VCaP (cell line): ENCODE results near the gene MEIOB.
"Not testable (repeated sequence)": the region's sequence is repeated elsewhere in the genome, so short reads cannot be mapped to it uniquely, and the experiment has no call there.

Experiments used
- H3K27ac ChIP-seq: fragments of 450-650 bp; 2 replicates; pipeline ENCODE4 v1.5.1; 2017
- TF ChIP-seq, protein P1 (sequence below): fragments of 450-650 bp; conservative IDR thresholded peaks from 2 replicates; pipeline ENCODE4 v1.5.1; 2017; ENCODE audit warnings: mild to moderate bottlenecking, moderate library complexity

The MEIOB gene

DNA sequence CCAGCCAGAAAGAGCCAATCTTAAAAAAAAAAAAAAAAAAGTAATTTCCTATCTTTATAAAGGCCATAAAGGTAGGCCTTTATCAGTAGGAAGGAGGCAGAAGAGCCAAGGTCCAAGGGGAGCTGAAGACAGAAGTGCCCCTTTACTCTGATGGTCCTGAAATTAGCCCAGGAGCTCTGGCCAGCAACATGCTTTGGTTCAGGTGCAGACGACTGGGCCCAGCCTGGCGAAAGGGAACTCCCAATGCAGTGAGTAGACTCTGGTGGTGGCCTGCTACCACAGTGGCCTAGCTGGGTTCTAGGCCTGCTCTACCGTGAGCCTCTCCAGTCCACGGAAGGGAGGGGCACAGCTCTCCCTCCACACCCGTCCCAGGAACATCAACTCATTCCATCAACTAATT is 23.1 kb upstream of the MEIOB start:
- no peak overlapping the region for H3K27ac ChIP-seq
- TF ChIP-seq, protein P1, sequence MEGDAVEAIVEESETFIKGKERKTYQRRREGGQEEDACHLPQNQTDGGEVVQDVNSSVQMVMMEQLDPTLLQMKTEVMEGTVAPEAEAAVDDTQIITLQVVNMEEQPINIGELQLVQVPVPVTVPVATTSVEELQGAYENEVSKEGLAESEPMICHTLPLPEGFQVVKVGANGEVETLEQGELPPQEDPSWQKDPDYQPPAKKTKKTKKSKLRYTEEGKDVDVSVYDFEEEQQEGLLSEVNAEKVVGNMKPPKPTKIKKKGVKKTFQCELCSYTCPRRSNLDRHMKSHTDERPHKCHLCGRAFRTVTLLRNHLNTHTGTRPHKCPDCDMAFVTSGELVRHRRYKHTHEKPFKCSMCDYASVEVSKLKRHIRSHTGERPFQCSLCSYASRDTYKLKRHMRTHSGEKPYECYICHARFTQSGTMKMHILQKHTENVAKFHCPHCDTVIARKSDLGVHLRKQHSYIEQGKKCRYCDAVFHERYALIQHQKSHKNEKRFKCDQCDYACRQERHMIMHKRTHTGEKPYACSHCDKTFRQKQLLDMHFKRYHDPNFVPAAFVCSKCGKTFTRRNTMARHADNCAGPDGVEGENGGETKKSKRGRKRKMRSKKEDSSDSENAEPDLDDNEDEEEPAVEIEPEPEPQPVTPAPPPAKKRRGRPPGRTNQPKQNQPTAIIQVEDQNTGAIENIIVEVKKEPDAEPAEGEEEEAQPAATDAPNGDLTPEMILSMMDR: no peak

DNA sequence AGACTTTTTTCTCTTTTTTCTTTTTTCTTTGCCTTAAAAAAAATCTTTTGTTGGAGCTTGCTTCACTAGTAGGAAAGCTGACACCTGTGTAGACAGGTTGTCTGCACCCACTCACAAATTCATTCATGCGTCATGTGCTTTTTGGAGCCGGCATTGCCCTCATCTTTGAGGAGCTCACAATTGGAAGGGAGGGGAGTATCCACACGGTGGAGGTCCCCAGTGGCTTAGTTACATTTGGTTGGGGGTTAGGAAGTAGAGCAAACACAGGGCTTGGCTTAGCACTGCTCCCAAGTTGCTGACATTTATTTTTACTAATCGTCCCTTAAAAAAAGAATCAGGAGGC is 18.7 kb upstream of the MEIOB start:
- TF ChIP-seq, protein P1: no peak

GRCh38 chr16:1890024-1890707 is 18.2 kb upstream of the MEIOB start:
- H3K27ac ChIP-seq: no peak overlapping the region

More for the DNA sequence above, 18.7 kb upstream of the MEIOB start:
- H3K27ac ChIP-seq: no peak overlapping the region

DNA sequence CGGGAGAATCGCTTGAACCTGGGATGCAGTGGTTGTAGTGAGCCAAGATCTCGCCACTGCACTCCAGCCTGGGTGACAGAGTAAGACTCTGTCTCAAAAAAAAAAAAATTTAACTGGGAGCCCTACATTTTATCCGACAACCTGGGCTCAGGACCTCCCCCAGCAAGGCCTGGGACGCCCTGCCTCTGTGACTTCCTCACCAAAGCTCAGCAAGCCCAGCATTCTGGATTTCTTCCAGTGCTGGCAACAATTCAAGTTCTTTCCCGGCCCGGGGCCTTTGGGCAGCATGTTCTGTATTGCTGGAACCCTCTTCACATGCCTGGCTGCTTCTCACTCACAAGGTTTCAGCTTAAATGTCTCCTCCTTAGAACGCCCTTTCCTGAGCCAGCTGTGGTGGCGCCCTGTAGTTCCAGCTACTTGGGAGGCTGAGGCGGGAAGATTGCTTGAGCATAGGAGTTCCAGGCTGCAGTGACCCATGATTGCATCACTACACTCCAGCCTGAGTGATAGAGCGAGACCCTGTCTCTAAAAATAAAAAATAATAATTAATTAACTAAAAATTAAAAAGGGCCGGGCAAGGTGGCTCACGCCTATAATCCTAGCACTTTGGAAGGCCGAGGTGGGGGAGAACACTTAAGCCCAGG is 15.9 kb upstream of the MEIOB start:
- TF ChIP-seq, protein P1: no peak
- no peak overlapping the region for H3K27ac ChIP-seq

More at GRCh38 chr16:1890024-1890707, 18.2 kb upstream of the MEIOB start:
- TF ChIP-seq, protein P1: no peak

DNA sequence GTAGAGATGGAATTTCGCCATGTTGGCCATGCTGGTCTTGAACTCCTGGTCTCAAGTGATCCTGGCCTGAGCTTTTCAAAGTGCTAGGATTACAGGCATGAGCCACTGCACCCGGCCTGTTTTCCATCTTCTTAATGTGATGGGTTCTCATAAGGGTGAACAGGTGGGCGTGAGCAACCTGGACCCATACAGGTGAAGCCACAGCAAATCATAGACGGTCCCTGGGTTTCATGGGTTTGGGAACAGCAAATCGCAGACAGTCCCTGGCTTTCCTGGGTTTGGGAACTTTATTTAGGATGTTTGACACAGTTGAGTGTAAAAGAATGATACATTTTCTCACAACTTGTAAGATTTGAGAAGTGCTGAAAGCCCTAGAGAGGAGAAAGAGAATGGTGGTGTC is 12.9 kb upstream of the MEIOB start:
- no peak overlapping the region for H3K27ac ChIP-seq
- TF ChIP-seq, protein P1: no peak

- H3K27ac ChIP-seq: no peak overlapping the region
- TF ChIP-seq, protein P1: no peak
Observed at GRCh38 chr16:1884155-1884760, 12.3 kb upstream of the MEIOB start.

GRCh38 chr16:1881172-1881571 is 9.2 kb upstream of the MEIOB start:
- H3K27ac ChIP-seq: not testable (repeated sequence)

DNA sequence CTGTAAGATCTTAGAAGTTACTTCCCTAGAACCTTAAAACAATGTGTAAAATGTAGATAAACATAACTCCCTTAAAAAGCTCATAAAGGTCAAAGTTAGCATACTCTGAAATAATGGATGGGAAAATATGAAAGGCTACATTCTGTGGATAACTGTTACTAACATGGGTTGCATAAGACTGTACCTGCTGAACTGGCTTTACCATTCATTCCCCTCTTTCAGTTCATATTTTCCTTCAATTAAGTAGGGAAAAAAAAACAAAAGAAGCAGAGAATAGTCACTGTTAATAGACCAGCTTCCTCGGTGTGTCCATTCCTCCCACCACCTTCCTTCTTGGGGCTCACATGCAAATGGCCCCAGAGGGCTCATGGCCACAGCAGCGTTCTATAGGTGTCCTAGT is 7.5 kb upstream of the MEIOB start:
- H3K27ac ChIP-seq: no peak overlapping the region
- TF ChIP-seq, protein P1: no peak
